Medulla oblongata (tissue), 1 donor: Measurements from ENCODE around the gene RGS7.
"Not testable (repeated sequence)": the region's sequence is repeated elsewhere in the genome, so short reads cannot be mapped to it uniquely, and the experiment has no call there.

ENCODE experiments used
- DNase-seq: peaks from one replicate; pipeline ENCODE4 v3.0.0-alpha.2; 2015; ENCODE audit errors: extremely low spot score

The RGS7 gene

DNA sequence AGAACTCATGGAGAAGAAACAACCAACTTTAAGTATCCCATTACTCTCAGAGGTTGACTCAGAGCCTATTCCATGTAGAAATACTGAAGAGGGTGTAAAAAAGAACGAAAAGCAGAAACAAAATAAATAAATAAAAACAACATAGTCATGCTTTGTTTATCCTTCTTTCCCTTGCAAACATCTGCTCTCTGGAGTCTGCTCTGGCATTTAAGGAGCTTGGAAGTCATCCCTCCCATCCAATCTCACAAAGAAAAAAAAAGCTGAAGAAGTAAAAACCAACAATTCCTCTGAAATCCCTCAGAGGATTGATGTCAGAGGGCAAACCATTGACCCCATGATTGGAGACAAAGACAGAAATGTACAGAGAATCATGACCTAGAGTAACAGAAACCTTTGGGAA, 442.5 kb downstream of the RGS7 start:
- DNase-seq, result no peak

- no peak for DNase-seq
These were observed 444.2 kb downstream of the RGS7 start for GRCh38 chr1:240912821-240913220.

DNA sequence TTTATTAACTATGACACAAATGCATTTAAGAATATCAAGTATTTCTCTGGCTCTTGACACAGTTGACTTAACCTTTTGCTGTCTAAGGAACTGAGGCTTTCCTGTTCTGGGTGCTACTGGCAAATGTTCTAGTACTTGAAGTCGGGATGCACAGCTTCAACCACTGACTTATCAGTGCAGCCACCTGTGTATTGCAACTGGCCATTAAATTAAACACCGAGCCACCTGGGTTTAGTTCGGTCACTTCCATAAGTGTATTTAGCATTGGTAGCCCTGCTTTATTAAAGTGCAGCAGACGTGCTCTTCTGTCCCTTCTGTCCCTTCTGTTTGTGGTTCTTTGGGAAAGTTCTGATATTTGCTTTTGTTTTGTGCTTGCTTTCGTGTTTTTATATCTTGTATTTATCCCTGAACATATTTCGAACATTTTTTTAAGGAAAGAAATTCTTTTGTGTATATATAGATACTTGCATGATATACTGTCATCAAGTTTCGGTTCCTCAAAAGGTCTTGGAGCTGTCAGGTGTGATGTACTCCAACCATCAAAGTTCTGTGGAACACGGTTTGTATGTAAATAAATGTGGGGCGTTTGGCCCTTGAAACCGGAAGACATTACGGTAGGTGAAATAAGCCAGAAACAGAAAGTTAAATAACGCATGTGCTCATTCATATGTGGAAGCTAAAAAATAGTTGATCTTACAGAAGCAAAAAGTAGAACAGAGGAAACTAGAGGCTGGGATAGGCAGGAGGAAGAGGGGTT, 447.1 kb downstream of the RGS7 start:
- DNase-seq, result no peak

- DNase-seq, result no peak
These were observed 450.5 kb downstream of the RGS7 start for GRCh38 chr1:240906477-240906876.

GRCh38 chr1:240905225-240905765, 451.7 kb downstream of the RGS7 start:
- DNase-seq, result no peak

- DNase-seq, result not testable (repeated sequence)
These were observed 461.6 kb downstream of the RGS7 start for GRCh38 chr1:240895424-240895823.

- DNase-seq, result no peak
These were observed 468.3 kb downstream of the RGS7 start for GRCh38 chr1:240888787-240889048.

- DNase-seq, result no peak
These were observed 468.8 kb downstream of the RGS7 start for GRCh38 chr1:240888039-240888786.

GRCh38 chr1:240883490-240883889, 473.5 kb downstream of the RGS7 start:
- DNase-seq, result no peak

DNA sequence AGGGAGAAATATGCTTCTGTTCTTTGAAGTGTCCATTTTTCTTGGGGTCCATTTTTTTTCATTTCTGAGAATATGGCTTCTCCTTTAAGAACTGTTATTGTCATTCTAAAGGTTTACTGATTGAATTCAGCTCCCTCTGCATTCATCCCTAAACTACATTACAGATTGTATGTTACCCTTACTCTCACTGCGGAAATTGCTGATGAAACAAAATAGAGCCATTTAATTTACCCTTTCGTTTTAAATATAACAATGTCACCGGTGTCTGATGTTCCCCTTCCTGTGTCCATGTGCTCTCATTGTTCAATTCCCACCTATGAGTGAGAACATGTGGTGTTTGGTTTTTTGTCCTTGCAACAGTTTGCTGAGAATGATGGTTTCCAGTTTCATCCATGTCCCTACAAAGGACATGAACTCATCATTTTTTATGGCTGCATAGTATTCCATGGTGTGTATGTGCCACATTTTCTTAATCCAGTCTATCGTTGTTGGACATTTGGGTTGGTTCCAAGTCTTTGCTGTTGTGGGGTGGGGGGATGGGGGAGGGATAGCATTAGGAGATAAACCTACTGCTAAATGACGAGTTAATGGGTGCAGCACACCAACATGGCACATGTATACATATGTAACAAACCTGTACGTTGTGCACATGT, 474.2 kb downstream of the RGS7 start:
- DNase-seq, result not testable (repeated sequence)

DNA sequence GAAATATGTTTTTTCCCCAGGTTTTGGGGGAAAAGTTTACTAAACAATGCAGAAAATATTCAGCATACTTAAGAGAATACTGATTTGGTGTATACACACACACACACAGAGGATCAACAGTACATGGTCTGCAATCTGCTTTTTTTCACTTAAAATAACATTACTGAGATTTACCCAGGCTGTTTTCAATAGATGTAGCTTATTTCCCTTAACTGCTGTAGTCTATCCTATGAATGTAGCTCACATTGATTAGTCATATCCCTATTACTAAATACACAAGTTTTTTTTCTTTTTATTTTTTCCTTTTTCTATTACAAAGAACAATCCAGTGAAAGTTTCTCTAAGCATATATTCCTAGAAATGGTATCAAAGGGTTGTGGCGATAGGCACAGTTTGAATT, 478.4 kb downstream of the RGS7 start:
- no peak for DNase-seq

GRCh38 chr1:240877605-240878004, 479.4 kb downstream of the RGS7 start:
- no peak for DNase-seq

GRCh38 chr1:240876071-240876470, 480.9 kb downstream of the RGS7 start:
- no peak for DNase-seq

DNA sequence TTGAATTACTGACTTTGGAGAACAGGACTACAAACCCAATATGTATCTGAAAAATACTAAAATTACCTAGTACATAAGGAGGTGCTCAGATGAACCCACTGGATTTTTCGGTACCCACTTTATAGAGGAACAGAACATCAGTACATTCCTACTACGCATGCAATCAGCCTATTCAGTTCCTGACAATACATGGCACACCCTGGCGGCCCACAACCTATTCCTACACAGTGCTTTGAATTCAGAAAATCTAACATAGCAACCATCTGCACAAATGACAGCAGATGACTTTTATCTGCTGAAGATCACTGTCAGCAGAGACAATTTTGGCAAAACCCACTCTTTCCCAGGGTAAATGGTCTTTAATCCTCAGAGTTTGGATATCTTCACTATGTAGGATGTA, 487.9 kb downstream of the RGS7 start:
- DNase-seq, result no peak

GRCh38 chr1:240866724-240867123, 490.3 kb downstream of the RGS7 start:
- DNase-seq, result no peak

DNA sequence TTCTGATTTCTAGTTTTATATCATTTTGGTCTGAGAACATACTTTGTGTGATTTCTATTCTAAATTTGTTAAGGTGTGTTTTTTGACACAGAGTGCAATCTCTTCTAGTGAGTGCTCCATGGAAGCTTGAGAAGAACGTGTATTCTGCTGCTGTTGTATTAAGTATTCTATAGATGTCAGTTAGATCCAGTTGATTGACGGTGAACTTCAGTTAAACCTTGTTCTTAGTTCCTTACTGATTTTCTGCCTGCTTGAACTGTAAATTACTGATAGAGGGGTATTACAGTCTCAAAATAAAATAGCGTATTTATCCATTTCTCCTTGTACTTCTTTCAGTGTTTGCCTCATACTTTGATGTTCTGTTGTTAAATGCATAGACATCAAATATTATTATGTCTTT, 497.0 kb downstream of the RGS7 start:
- DNase-seq, result no peak

GRCh38 chr1:240854367-240854766, 502.6 kb downstream of the RGS7 start:
- DNase-seq, result peak; percentile 21

DNA sequence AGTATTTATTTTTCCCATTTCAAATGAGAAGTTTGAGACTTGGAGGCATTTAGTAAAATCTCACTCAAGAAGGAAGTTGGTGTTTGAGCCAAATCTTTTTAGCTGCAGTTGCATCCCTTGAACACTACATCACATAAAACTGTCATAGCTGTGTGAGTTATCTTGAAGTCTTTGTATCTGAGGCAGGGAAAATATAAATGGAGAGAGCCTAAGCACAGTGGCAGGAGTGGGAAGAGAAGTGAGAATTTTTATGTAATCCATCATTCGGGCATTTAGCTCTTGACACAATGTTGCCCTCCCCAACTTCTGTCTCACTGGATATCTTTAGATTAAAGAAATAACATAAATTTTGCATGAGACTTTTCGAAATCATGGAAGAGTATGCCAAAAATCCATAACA, 509.7 kb downstream of the RGS7 start:
- no peak for DNase-seq

DNA sequence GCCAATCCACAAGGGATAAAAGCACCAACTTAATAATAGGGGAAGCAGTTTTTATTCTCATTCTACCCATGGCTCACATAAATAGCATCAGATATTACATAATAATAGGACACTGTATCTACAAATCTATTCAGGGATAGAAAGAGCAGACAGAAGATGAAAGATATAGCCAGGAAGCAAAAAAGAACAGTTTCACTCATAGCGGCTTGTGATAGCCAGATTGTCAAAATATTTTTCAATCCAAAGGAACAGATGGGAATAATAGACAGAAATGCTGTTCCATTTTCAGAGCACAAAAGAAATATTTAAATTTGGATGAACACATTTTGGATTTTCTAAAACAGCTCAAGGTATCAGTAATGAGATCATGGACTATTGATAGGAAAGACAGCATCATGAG, 512.5 kb downstream of the RGS7 start:
- DNase-seq, result no peak

GRCh38 chr1:240843798-240844197, 513.2 kb downstream of the RGS7 start:
- DNase-seq, result no peak

DNA sequence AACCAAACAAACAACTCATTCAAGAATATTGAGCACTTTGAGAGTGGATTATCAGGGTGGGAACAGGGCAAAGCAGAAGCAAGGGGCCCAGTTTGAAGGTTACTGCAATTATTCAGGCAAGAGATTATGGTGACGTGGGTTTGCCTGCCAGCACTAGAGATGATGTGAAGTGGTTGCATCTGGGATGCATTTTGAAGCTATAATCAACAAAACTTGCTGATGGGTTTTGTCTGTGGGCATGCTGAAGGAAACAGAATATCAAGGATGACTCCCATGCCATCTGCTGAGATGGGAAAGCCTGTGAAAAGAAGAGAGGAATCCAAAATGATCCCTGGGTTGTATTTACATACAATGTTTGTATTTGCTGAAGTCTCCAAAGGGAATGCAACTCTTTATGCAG, 520.7 kb downstream of the RGS7 start:
- DNase-seq, result no peak

DNA sequence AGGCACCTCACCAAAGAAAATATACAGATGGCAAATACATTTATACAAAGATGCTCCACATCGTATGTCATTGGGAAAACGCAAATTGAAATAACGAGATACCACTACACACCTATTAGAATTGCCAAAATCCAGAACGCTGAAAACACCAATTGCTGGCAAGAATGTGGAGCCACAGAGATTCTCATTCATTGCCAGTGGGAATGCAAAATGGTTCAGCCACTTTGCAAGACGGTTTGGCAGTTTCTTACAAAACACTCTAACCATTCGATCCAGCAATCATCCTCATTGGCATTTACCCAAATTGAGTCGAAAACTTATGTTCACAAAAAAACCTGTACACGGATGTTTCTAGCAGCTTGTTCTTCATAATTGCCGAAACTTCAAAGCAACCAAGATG, 521.7 kb downstream of the RGS7 start:
- DNase-seq, result no peak

DNA sequence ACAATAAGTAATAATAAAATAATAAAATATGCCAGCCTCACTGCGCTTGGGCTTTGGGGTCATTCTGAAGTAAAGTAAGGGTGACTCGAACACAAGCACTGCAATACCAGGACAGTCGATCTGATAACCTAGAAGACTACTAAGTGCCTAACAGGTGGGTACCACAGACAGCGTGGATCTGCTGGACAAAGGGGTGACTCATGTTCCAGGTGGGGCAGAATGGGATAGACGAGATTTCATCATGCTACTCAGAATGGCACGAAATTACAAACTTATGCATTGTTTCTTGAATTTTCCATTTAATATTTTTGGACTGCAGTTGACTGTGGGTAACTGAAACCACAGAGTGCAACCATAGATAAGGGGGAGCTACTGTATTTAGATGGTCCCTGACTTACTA, 523.9 kb downstream of the RGS7 start:
- DNase-seq, result no peak
